Gastroesophageal sphincter (tissue), 3 donors: ENCODE data around the gene ZBED4.

Source experiments
- CTCF ChIP-seq, 4 experiments: fragments of 200-600 bp in 2 of 4; fragments of 450-650 bp in 2 of 4; sonication (generic) in 1 of 4; IDR thresholded peaks; one replicate each; pipeline ENCODE4 v1.5.1; 2017 to 2019; ENCODE audit warnings: antibody characterized with exemption in 4 of 4, mild to moderate bottlenecking in 2 of 4, moderate library complexity in 2 of 4
- EP300 ChIP-seq: sonication (generic); formaldehyde crosslinking; IDR thresholded peaks from one replicate; pipeline ENCODE4 v1.6.1; 2017; ENCODE audit warnings: antibody characterized with exemption, mild to moderate bottlenecking
- POLR2A ChIP-seq, 2 donors: fragments of 450-650 bp; IDR thresholded peaks; one replicate each; pipeline ENCODE4 v1.6.1; 2017; ENCODE audit warnings: antibody characterized with exemption in 2 of 2, mild to moderate bottlenecking in 2 of 2, moderate library complexity in 1 of 2
- POLR2AphosphoS5 ChIP-seq: sonication (generic); formaldehyde crosslinking; IDR thresholded peaks from one replicate; pipeline ENCODE4 v1.6.1; 2017; ENCODE audit warnings: antibody characterized with exemption

DNA sequence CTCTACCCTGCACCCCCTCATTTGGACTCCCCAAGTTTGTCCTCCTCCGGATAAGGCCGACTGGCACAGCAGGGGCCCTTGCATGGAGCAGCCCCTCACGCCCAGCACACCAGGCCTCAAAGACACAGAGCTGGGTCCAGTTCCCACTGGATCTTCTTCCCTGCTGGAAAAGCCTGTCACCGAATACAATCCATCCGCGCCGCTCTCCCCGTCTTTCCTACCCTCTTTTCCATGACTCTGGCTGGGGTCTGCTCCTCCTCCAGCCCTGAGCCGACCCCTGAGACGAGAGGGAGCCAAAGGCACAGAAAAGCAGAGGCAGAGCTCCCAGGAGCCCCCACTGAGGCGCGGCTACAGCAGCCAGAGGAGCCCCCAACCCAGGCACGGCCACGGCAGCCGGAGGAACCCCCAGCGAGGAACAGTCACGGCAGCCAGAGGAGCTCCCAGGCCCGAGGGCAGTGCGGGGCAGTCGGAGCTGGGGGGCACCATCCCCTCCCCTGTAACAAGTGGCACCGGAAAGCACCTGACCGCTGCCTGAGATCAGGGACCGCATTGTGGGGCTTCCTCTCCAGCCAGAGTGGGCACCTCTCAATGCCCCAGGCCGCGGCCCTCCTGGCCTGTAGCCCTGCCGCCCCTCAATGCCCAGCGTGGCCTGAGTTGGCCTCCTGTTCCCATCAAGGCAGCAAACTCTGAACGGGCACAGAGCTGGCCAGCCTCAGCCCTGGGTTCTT, 52.6 kb downstream of the ZBED4 start:
- TF ChIP-seq CTCF (IDR thresholded peaks at IDR 0.05), result no peak
- no peak for TF ChIP-seq POLR2AphosphoS5
- no peak for TF ChIP-seq POLR2A (IDR thresholded peaks at IDR 0.05)
- no peak for TF ChIP-seq EP300
